Thoracic aorta (tissue), 2 donors: Measurements from ENCODE around the gene PNPLA7. TPM values are rescaled to one million over a fixed set of nuclear protein-coding genes. Genes with fewer than 3 reads are reported as not detected.

Experiments
- ATAC-seq: fragments of 150-250 bp; one replicate; pipeline ENCODE4 v1.8.0; 2017; ENCODE audit warnings: low read depth; ENCODE audit not compliant: insufficient number of reproducible peaks, low FRiP score
- DNase-seq: peaks from one replicate; pipeline ENCODE4 v3.0.0-alpha.2; 2020; ENCODE audit warnings: low spot score
- H3K27ac ChIP-seq, 2 donors: fragments of 200-600 bp; sonication (generic); 1 replicate in 1 of 2; 2 replicates in 1 of 2; pipeline ENCODE4 v1.5.1; 2016; ENCODE audit warnings: mild to moderate bottlenecking in 2 of 2, moderate library complexity in 2 of 2
- H3K27me3 ChIP-seq: fragments of 200-600 bp; sonication (generic); replicated peaks from 2 replicates; pipeline ENCODE4 v1.6.0; 2016; ENCODE audit warnings: mild to moderate bottlenecking; ENCODE audit not compliant: insufficient read depth
- H3K36me3 ChIP-seq: fragments of 200-600 bp; sonication (generic); one replicate; pipeline ENCODE4 v1.5.1; 2016
- H3K4me1 ChIP-seq, 2 donors: fragments of 200-600 bp; sonication (generic); 1 replicate in 1 of 2; 2 replicates in 1 of 2; pipeline versions ENCODE4 v1.5.1 to v1.6.0; 2016; ENCODE audit warnings: low read depth in 2 of 2, mild to moderate bottlenecking in 1 of 2; ENCODE audit not compliant: control insufficient read depth in 1 of 2
- H3K4me3 ChIP-seq: fragments of 200-600 bp; sonication (generic); 2 replicates; pipeline ENCODE4 v1.5.1; 2016; ENCODE audit warnings: mild to moderate bottlenecking
- H3K9me3 ChIP-seq: fragments of 200-600 bp; sonication (generic); 2 replicates; pipeline ENCODE4 v1.5.1; 2016
- CTCF ChIP-seq: fragments of 200-600 bp; sonication (generic); IDR thresholded peaks from one replicate; pipeline ENCODE4 v1.5.1; 2019; ENCODE audit warnings: antibody characterized with exemption
- total RNA-seq, 2 donors: library from RNA; depleted of rRNA; stranded (reverse); fragments of >200 nt; gene quantifications; one replicate each; pipeline versions ENCODE4 v1.1.0 to v1.2.3, GENCODE V29; 2016

PNPLA7 gene
- total RNA-seq, 2 donors from 2014 or later = 12.7 to 21.4 TPM

- no peak for TF ChIP-seq CTCF
- Histone ChIP-seq H3K9me3 (no peaks in the 10 kb centered on the region), H3K36me3 (peaks cover 5% of the 10 kb centered on the region), H3K4me1 (no peaks in the 10 kb centered on the region), H3K4me3 (no peak overlapping the region), H3K27me3 (no peaks in the 10 kb centered on the region), H3K27ac (no peak overlapping the region)
- no peak for DNase-seq
- ATAC-seq = no peak
Measured at GRCh38 chr9:137501457-137501856, 48.7 kb downstream of the PNPLA7 start.

GRCh38 chr9:137500666-137501397 is 49.4 kb downstream of the PNPLA7 start:
- DNase-seq (no peak), ATAC-seq (no peak)
- no peak for TF ChIP-seq CTCF
- Histone ChIP-seq H3K4me3 (no peak overlapping the region), H3K36me3 (peaks cover 5% of the 10 kb centered on the region), H3K9me3 (no peaks in the 10 kb centered on the region), H3K27me3 (no peaks in the 10 kb centered on the region), H3K27ac (no peak overlapping the region), H3K4me1 (no peaks in the 10 kb centered on the region)

GRCh38 chr9:137499858-137500661 is 50.1 kb downstream of the PNPLA7 start:
- no peak for ATAC-seq
- H3K4me1 ChIP-seq = no peaks in the 10 kb centered on the region

GRCh38 chr9:137499416-137499815 is 50.8 kb downstream of the PNPLA7 start:
- Histone ChIP-seq H3K4me1 (no peaks in the 10 kb centered on the region), H3K4me3 (no peak overlapping the region), H3K36me3 (peaks cover 5% of the 10 kb centered on the region), H3K27me3 (no peaks in the 10 kb centered on the region), H3K27ac (no peak overlapping the region), H3K9me3 (no peaks in the 10 kb centered on the region)
- ATAC-seq (no peak), DNase-seq (no peak)
- no peak for TF ChIP-seq CTCF

More at GRCh38 chr9:137499858-137500661, 50.1 kb downstream of the PNPLA7 start:
- DNase-seq = no peak
- Histone ChIP-seq H3K27me3 (no peaks in the 10 kb centered on the region), H3K4me3 (no peak overlapping the region), H3K27ac (no peak overlapping the region), H3K36me3 (peaks cover 5% of the 10 kb centered on the region), H3K9me3 (no peaks in the 10 kb centered on the region)
- no peak for TF ChIP-seq CTCF

GRCh38 chr9:137498720-137499150 is 51.5 kb downstream of the PNPLA7 start:
- ATAC-seq = no peak
- Histone ChIP-seq H3K4me3 (no peak overlapping the region), H3K9me3 (no peaks in the 10 kb centered on the region), H3K4me1 (no peaks in the 10 kb centered on the region), H3K27ac (no peak overlapping the region), H3K27me3 (no peaks in the 10 kb centered on the region), H3K36me3 (peaks cover 5% of the 10 kb centered on the region)
- no peak for DNase-seq
- no peak for TF ChIP-seq CTCF
